Neural cell (in vitro differentiated cells): ENCODE measurements around the gene MRPL24.
A peak's percentile ranks its signal among the peaks of the same experiment; 100 is the strongest.

Source experiments
- EP300 ChIP-seq: fragments of 450-650 bp; conservative IDR thresholded peaks from 2 replicates; pipeline ENCODE4 v1.6.1; 2014; ENCODE audit warnings: antibody characterized with exemption, mild to moderate bottlenecking, moderate library complexity; ENCODE audit not compliant: poor library complexity, severe bottlenecking
- POLR2AphosphoS5 ChIP-seq: IDR thresholded peaks from 2 replicates; pipeline ENCODE4 v1.6.1; 2012
- TAF1 ChIP-seq: IDR thresholded peaks from 2 replicates; pipeline ENCODE4 v1.6.1; 2012; ENCODE audit warnings: low read depth
- TF ChIP-seq, protein P1 (sequence below): fragments of 450-650 bp; IDR thresholded peaks from 2 replicates; pipeline ENCODE4 v1.5.1; 2014; ENCODE audit warnings: antibody characterized with exemption, mild to moderate bottlenecking, moderate library complexity; ENCODE audit not compliant: poor library complexity, severe bottlenecking

DNA sequence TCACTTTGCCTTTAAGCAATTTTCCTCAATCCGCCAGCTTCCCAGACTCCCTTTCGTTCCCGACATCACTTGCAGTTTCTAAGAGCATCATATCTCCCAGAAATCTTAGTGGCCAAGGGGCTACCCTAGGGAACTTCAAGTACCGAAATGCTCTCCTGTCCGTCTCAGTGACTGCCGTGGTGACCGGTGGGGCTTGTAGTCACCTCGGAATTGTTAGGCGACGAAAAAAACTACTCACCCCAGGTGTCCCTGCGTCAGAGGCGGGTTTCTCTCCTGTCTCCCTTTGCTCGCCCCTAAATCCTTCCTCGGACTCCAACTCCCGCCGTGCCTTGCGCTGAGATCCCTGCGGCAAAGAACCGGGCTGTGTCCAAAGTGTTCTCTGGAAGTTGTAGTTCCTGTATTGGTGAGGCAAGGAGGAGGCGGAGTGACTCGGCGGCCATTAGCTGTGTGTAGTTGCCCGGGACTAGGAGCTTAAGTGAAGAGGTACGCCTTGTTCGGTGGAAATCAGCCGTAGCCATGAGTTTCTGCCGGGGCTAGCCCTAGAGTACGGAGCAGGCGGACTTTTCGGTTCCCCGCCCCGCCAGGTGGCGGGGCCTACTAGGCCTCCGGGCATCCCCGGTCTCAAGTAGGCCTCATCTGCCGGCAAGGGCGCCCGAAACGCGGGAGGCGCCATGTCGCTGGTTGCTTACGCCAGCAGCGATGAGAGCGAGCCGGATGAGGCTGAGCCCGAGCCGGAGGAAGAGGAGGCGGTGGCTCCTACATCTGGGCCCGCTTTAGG lies 26.4 kb upstream of the MRPL24 start, which contains the start of gene PRCC:
- TF ChIP-seq, protein P1, sequence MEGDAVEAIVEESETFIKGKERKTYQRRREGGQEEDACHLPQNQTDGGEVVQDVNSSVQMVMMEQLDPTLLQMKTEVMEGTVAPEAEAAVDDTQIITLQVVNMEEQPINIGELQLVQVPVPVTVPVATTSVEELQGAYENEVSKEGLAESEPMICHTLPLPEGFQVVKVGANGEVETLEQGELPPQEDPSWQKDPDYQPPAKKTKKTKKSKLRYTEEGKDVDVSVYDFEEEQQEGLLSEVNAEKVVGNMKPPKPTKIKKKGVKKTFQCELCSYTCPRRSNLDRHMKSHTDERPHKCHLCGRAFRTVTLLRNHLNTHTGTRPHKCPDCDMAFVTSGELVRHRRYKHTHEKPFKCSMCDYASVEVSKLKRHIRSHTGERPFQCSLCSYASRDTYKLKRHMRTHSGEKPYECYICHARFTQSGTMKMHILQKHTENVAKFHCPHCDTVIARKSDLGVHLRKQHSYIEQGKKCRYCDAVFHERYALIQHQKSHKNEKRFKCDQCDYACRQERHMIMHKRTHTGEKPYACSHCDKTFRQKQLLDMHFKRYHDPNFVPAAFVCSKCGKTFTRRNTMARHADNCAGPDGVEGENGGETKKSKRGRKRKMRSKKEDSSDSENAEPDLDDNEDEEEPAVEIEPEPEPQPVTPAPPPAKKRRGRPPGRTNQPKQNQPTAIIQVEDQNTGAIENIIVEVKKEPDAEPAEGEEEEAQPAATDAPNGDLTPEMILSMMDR, result no peak
- TF ChIP-seq TAF1 (peak; percentile 63), EP300 (no peak), POLR2AphosphoS5 (peak; percentile 85)
